T-helper 1 cell treated with Interleukin-12 subunit alpha and Interleukin-12 subunit beta and Interleukin-4 antibody, amounts not matched to agents 30 μg/mL and 1 μg/mL, for 36 hours (primary cell): ENCODE data around the gene CENPW.

ENCODE experiments used
- H3K27ac Mint-ChIP-seq: one replicate; pipeline ENCODE4 v1.8.0; 2021; ENCODE audit warnings: mild to moderate bottlenecking, mixed read lengths
- H3K27me3 Mint-ChIP-seq: one replicate; pipeline ENCODE4 v1.8.0; 2021; ENCODE audit warnings: low read depth, mixed read lengths
- H3K36me3 Mint-ChIP-seq: one replicate; pipeline ENCODE4 v1.8.0; 2021; ENCODE audit warnings: low read depth, mixed read lengths
- H3K4me1 Mint-ChIP-seq: one replicate; pipeline ENCODE4 v1.8.0; 2021; ENCODE audit warnings: low read depth, mixed read lengths
- H3K4me3 Mint-ChIP-seq: one replicate; pipeline ENCODE4 v1.8.0; 2021; ENCODE audit warnings: mild to moderate bottlenecking, moderate library complexity, mixed read lengths
- H3K9me3 Mint-ChIP-seq: one replicate; pipeline ENCODE4 v1.8.0; 2021; ENCODE audit warnings: mixed read lengths

The CENPW gene

DNA sequence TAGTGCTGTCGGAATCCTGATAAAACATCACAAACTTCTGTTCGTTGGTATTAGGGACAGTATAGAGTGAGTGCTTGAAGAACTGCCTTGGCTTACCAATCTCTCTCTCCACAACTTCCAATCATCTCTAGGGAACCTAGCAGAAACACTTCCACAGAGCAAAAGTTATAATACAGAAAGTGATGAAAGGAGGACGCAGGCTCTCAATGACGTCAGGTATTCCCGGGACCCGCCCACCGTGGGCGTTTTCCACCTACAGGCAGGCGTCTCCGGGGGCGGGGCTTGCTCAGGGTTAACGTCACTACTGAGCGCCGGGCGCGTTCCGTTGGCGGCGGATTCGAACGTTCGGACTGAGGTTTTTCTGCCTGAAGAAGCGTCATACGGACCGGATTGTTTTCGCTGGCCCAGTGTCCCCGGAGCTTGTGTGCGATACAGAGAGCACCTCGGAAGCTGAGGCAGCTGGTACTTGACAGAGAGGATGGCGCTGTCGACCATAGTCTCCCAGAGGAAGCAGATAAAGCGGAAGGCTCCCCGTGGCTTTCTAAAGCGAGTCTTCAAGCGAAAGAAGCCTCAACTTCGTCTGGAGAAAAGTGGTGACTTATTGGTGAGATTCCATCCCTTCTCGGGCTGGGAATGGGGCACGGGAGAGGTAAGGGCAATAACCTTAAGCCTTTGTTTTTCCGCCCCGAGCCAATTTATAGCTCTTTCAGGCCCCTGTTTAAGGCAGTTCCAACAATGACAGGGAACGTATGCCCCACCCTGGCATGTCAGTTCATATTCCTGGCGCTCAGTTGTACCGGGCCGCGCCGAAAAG is at the start of gene CENPW:
TSS of gene CENPW (plus strand) at position 320 of the 814 bp plus-strand sequence. CDS start at position 479, 159 bp downstream.
- Mint-ChIP-seq H3K27ac (no peak within 1 kb of the TSS), H3K4me1 (peaks cover 23% of the 10 kb centered on the region), H3K36me3 (peaks cover 1% of the 10 kb centered on the region), H3K27me3 (no peaks in the 10 kb centered on the region), H3K4me3 (no peak within 1 kb of the TSS), H3K9me3 (no peaks in the 10 kb centered on the region)

DNA sequence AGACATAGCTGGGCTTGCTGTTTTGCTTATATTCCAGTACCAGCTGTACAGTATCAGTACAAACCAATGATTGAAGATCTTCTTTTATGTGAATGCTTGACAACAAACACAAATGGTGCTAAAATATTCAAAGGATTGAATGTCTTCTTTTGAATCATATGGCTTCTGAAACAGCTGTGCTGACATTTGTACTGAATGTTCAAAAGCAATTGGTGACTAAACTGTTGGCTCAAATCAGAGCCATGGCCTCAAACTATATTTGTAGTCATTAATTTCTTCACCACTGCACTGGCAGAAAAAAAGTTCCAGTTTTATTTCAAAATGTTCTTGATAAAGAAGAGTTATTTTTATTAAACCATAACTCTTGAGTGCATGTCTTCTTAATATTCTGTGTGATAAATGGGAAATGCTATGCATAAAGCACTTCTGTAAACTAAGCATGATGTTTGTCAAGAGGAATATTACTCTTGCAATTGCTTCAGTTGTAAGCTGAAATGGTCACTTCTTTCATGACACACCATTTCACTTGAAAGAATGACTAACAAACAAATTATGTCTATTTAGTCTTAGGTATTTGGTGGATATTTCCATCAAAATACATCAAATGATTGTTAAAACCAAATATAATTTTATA is 45.9 kb upstream of the CENPW start:
- Mint-ChIP-seq H3K27ac (no peak overlapping the region), H3K4me3 (no peak overlapping the region)

DNA sequence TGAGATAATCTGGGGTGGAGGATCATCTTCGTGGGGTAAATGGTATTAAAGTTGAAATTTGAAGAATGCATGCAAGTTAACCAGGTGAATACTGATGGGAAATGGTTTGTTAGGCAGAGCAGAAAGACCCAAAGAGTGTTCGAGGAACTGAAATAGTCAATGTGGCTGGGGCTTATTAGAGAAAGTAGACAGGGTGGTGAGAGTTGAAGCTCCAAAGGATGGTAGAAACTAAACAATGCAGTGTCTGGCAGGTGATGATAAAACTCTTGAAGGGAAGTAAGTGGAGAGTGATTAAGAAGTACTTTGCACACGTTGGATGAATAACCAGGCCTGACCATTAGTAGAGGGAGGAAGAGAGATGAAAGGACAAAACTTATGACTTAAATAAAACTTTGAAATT is 39.8 kb upstream of the CENPW start:
- peak overlapping the region; percentile 4 for H3K4me3 Mint-ChIP-seq
- H3K9me3 Mint-ChIP-seq = no peaks in the 10 kb centered on the region
- peaks cover 3% of the 10 kb centered on the region for H3K27me3 Mint-ChIP-seq
- no peaks in the 10 kb centered on the region for H3K36me3 Mint-ChIP-seq
- no peak overlapping the region for H3K27ac Mint-ChIP-seq
- H3K4me1 Mint-ChIP-seq = peaks cover 13% of the 10 kb centered on the region

More for the DNA sequence above, 45.9 kb upstream of the CENPW start:
- no peaks in the 10 kb centered on the region for H3K36me3 Mint-ChIP-seq
- H3K4me1 Mint-ChIP-seq = no peaks in the 10 kb centered on the region
- no peaks in the 10 kb centered on the region for H3K9me3 Mint-ChIP-seq
- no peaks in the 10 kb centered on the region for H3K27me3 Mint-ChIP-seq

DNA sequence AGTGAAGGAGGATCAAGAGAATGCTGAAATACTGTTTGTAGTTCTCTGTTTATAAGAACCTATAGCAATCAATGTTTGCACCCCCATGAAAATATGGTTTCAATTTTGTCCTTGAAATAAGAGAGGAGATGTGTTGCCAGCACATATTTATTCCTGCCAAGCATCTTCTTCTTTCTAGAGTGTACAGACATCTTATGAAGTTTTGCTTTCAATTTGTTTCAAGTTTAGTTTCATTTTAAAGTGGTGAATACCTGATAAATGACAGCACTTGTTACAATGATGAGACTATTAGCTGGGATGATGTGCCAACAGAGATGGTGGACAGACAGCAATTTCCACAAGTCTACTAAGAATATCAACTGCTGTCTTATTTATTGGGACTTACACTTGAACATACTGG is 39.2 kb upstream of the CENPW start:
- Mint-ChIP-seq H3K27me3 (peaks cover 3% of the 10 kb centered on the region), H3K9me3 (no peaks in the 10 kb centered on the region), H3K4me3 (peak overlapping the region; percentile 18), H3K27ac (no peak overlapping the region), H3K36me3 (no peaks in the 10 kb centered on the region), H3K4me1 (peaks cover 13% of the 10 kb centered on the region)

DNA sequence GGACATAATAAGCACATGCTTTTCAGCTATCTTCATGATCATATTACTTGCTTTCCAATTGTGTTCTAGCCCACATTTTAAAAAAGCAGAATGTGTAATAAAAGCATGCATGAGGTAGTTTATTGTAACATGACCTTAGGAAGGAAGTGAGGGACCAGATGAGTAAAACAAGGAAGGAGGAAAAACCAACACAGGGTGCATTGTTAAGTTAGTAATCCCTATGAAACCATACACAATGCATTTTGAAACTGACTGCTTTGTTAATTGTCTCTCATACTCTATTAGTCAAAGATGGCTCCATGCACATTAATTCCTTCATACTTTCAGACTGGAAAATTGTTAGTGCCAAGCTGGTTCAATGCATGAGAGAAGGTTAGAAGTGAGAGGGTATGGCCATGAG is 37.7 kb upstream of the CENPW start:
- Mint-ChIP-seq H3K4me3 (no peak overlapping the region), H3K27me3 (peaks cover 3% of the 10 kb centered on the region), H3K4me1 (peaks cover 13% of the 10 kb centered on the region), H3K27ac (no peak overlapping the region), H3K9me3 (no peaks in the 10 kb centered on the region), H3K36me3 (no peaks in the 10 kb centered on the region)

DNA sequence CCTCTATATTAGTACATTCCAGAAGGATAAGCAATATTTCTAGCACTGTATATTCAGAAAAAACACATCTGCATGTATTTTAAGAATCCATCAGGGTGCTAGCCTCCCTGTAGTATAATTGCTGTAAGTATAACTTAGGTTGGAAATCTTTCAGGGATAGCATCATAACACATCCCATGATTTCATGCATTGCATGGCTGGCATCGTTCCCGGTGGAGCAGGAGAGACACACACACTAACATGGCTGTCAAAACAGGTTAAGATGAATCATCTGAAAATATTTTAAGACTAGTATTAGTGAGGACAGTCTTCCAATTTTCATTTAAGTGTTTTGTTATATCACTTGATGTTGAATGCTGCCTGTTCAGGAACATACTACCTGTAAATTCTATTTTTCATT is 32.1 kb upstream of the CENPW start:
- Mint-ChIP-seq H3K36me3 (no peaks in the 10 kb centered on the region), H3K4me3 (no peak overlapping the region), H3K27me3 (no peaks in the 10 kb centered on the region), H3K4me1 (no peaks in the 10 kb centered on the region), H3K9me3 (no peaks in the 10 kb centered on the region), H3K27ac (no peak overlapping the region)

DNA sequence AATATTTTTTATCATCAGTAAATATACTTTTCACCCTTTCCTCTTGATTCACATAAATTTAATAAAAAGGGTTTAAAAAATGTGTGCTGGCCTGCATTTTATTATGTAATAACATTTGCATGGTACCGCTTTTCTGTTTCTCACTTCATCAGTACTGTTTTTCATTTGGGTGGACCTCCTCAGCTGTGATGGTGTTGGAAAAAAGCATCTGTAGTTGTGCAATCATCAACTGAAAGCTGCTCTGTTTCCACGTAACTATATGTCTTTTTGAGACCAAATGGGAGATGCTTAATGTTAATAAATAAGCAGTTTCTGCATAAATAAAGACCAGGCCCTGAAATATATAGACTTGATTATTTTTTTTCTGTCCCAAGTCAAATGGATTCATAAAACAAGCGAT is 31.6 kb upstream of the CENPW start:
- H3K27ac Mint-ChIP-seq = no peak overlapping the region
- no peaks in the 10 kb centered on the region for H3K4me1 Mint-ChIP-seq
- no peaks in the 10 kb centered on the region for H3K9me3 Mint-ChIP-seq
- H3K27me3 Mint-ChIP-seq = no peaks in the 10 kb centered on the region
- no peak overlapping the region for H3K4me3 Mint-ChIP-seq
- H3K36me3 Mint-ChIP-seq = no peaks in the 10 kb centered on the region

DNA sequence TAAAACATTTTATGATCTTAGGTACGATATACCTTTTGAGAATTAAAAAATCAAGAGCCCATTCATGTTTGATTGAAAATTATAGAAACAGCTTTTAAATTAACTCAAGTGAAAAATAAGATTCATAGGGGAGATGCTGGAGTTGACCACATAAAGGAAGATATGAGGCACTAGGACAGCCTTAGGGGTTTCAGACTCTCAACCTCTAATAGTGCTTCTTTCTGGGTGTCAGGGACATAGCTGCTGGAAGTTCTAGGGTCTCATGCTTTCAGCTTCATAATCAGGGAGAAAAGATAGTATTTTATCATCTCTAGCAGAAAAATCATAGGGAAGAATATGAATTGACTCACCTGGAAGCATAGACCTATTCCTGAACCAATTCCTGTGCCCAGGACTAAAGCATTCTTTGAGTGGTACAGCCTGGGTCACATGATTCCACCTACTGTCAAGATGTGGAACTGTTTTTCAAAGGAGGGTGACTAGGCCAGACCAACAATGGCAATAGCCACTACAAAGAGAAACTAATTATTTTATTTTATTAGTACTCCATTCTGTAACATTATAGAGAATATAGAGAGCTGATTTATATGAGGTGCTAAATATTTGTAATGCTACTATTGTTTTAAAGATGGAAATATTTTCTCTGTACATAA is 27.8 kb upstream of the CENPW start:
- Mint-ChIP-seq H3K36me3 (no peaks in the 10 kb centered on the region), H3K9me3 (no peaks in the 10 kb centered on the region), H3K4me3 (no peak overlapping the region), H3K27me3 (no peaks in the 10 kb centered on the region), H3K27ac (no peak overlapping the region), H3K4me1 (no peaks in the 10 kb centered on the region)

DNA sequence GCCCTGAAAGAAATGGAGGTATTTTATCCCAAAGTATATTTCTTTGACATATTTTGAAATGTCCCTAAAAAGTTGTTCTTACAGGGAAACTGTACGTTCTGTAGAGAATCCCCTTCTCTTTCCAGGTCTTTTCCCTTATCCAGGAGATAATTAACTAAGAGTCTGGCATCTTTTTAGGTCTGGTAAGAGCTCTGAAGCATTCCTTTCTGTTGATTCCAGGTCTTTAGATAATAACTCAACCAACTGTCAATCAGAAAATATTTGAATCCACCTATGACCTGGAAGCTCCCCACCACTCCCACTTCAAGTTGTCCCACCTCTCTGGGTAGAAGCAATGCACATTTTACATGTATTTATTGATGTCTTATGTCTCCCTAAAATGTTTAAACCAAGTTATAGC is 26.0 kb upstream of the CENPW start:
- peaks cover 4% of the 10 kb centered on the region for H3K27me3 Mint-ChIP-seq
- H3K36me3 Mint-ChIP-seq = no peaks in the 10 kb centered on the region
- no peaks in the 10 kb centered on the region for H3K9me3 Mint-ChIP-seq
- H3K4me3 Mint-ChIP-seq = no peak overlapping the region
- H3K4me1 Mint-ChIP-seq = no peaks in the 10 kb centered on the region
- H3K27ac Mint-ChIP-seq = no peak overlapping the region

DNA sequence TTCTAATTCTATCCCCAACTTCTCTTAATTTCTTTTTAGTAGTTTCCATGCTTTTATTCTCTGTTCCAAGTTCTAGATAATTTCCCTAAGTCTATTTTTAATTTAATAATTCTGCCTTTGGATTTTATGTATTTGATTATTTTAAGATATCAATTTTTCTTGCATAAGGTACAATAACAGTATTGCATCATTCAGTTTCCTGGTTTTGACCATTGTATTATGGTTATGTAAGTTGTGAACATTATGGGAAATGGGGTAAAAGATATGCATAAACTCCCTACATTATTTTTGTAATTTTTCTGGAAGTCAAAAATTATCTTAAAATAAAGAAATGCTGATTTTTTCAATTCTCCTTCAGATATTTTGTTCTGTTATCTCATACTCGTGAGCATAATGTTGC is 21.1 kb upstream of the CENPW start:
- Mint-ChIP-seq H3K27me3 (peaks cover 12% of the 10 kb centered on the region), H3K27ac (no peak overlapping the region), H3K4me1 (no peaks in the 10 kb centered on the region), H3K36me3 (no peaks in the 10 kb centered on the region), H3K4me3 (no peak overlapping the region), H3K9me3 (no peaks in the 10 kb centered on the region)

DNA sequence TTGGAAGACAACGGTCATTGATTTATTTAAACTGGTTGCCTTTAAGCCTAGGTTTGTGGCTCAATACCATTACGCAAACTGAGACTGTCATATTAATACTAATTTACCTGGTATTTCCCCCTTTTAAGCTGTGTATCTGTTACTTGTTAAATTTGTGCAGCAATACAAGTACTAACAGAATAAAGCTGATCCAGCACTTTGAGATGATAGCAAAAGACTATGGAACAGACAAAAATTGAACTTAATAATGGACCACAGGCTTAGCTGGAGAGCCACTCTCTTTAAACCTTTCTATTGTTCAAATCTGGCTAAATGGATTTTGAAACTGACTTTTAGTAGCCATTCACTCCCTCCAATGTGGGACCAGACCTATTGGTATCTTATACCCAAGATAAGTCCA is 6.2 kb upstream of the CENPW start:
- Mint-ChIP-seq H3K27ac (no peak overlapping the region), H3K4me1 (no peaks in the 10 kb centered on the region), H3K27me3 (no peaks in the 10 kb centered on the region), H3K9me3 (no peaks in the 10 kb centered on the region), H3K4me3 (no peak overlapping the region), H3K36me3 (no peaks in the 10 kb centered on the region)

DNA sequence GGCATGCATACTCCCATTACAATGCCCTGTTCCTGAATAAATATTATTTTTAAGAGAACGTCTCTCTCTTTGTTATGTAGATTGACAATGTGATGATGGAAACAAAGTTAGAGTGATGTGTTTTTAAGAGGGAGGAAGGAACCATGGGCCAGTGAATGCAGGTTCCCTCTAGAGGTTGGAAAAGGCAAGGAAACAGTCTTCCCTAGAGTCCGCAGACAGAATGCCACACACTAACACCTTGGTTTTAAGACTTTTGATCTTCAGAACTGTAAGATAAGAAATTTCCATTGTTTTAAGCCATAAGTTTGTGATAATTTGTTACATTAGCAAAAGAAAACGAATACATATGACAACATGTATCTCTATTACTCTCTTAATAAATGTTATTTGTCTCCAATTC is 4.7 kb upstream of the CENPW start:
- Mint-ChIP-seq H3K27ac (no peak overlapping the region), H3K36me3 (no peaks in the 10 kb centered on the region), H3K4me3 (no peak overlapping the region)

DNA sequence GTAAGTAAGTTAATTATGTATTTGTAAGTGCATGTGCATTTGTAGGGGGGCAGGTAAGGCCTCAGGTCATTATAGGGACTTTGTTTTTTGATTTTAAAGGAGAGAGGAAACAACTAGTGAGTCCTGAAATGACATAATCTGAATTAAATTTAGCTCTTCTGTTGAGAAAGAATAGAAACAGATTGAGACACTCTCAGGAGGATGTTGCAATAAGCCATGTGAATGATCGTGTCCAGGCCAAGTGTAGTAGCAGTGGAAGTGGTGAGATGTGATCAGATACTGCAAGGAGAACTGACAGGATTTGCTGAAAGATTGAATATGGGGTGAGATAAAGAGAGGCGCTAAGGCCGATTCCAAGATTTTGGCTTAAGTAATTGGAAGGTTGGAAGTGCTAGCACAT is 2.6 kb upstream of the CENPW start:
- peaks cover 17% of the 10 kb centered on the region for H3K4me1 Mint-ChIP-seq
- H3K27ac Mint-ChIP-seq = no peak overlapping the region
- H3K36me3 Mint-ChIP-seq = no peaks in the 10 kb centered on the region
- H3K27me3 Mint-ChIP-seq = no peaks in the 10 kb centered on the region
- no peak overlapping the region for H3K4me3 Mint-ChIP-seq
- no peaks in the 10 kb centered on the region for H3K9me3 Mint-ChIP-seq

More for the DNA sequence above, 4.7 kb upstream of the CENPW start:
- Mint-ChIP-seq H3K4me1 (no peaks in the 10 kb centered on the region), H3K27me3 (no peaks in the 10 kb centered on the region), H3K9me3 (no peaks in the 10 kb centered on the region)

DNA sequence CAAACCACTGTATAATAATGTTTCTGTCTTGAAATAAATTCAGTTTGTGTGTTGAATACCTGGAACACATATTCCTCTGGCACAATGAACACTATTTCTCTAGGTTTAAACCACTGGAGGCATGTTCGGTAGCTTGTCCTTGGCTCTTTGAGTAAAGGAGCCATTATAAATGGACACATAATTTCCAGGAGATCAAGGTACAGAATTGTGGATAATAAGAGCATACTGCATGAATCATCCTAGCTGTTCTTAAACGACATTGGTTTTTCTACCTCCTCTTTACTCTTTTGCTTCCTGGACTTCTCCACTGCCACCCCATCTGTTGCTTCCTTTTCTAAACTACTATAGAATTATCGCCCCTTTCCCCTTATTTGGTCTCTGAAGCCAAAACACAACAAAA is 1.2 kb downstream of the CENPW start:
- Mint-ChIP-seq H3K4me1 (peaks cover 23% of the 10 kb centered on the region), H3K27me3 (no peaks in the 10 kb centered on the region), H3K9me3 (no peaks in the 10 kb centered on the region), H3K36me3 (peaks cover 1% of the 10 kb centered on the region), H3K27ac (peak overlapping the region; percentile 26), H3K4me3 (no peak overlapping the region)

DNA sequence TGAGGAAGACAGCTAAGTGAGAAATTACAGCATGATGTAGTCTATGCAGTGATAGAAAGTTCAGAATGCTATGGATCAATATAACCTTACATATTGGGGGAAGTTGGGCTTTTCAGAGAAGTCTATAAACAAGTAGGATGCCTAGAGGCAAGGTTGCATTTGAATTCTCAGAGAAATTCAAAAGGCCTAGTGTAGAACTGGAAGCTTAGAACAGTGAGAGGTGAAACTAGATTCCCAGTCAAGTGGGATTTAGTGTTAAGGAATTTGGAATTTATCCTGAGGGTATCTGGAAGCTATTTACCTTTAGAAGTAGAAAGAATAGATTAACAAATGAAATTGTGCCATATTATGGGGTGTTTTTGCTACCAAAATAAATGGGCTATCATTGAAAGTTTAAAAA is 4.3 kb downstream of the CENPW start:
- Mint-ChIP-seq H3K4me1 (peaks cover 23% of the 10 kb centered on the region), H3K27me3 (no peaks in the 10 kb centered on the region), H3K36me3 (peaks cover 1% of the 10 kb centered on the region), H3K4me3 (no peak overlapping the region), H3K9me3 (no peaks in the 10 kb centered on the region), H3K27ac (no peak overlapping the region)
